SH-SY5Y (cell line): ENCODE measurements around the gene ATP10B.

Source experiments
- GATA2 ChIP-seq: IDR thresholded peaks from 2 replicates; pipeline ENCODE4 v1.6.1; 2011; ENCODE audit warnings: mild to moderate bottlenecking, low read depth, low read length
- GATA3 ChIP-seq: IDR thresholded peaks from 2 replicates; pipeline ENCODE4 v1.6.1; 2011; ENCODE audit warnings: low read depth, mild to moderate bottlenecking, low read length, moderate library complexity

GRCh38 chr5:160616712-160617497 is 235.1 kb downstream of the ATP10B start:
- TF ChIP-seq GATA3 (no peak), GATA2 (no peak)
